WTC11 (cell line): ENCODE results near the gene CAMP.

Experiments used
- FOXJ3 ChIP-seq: sonication (generic); formaldehyde crosslinking; IDR thresholded peaks from 2 replicates; pipeline ENCODE4 v1.9.0; 2021; ENCODE audit warnings: missing genetic modification reagents, mild to moderate bottlenecking, borderline replicate concordance
- TF ChIP-seq, protein P1 (sequence below): fragments of 200-600 bp; IDR thresholded peaks from 2 replicates; pipeline ENCODE4 v1.8.0; 2022; ENCODE audit warnings: antibody characterized with exemption

DNA sequence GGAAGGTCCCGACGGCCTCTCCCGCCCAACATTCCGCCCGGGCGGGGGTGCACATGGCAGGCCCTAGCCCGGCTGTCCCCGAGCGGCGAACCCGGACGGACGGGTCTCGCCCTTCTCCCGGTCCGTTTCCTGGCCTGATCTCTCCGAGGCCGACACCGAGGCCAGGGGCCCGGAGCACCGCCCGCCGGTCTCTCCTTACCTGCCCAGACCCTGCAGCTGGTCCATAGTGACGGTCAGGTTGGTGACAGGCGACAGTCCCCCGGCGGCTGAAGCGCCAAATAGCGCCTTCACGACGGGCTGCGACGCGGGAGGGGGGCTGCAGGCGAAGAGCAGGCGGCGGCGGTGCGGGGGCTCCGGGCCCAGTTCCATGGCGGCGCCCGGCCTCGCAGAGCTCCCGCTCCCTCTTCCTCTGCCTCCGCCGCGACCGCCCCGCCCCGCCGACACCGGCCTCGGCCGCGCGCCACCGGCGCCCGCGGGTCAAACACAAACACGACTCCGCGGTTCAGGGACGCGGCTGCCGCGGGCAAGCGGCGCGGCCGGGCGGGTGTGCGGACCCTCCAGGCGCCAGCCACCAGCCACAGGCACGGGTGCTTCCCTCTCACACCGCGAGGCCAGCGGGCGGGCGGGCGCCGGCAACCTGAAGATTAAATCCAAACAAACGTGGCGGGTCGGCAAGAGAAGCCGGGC is 35.6 kb upstream of the CAMP start:
- TF ChIP-seq, protein P1, sequence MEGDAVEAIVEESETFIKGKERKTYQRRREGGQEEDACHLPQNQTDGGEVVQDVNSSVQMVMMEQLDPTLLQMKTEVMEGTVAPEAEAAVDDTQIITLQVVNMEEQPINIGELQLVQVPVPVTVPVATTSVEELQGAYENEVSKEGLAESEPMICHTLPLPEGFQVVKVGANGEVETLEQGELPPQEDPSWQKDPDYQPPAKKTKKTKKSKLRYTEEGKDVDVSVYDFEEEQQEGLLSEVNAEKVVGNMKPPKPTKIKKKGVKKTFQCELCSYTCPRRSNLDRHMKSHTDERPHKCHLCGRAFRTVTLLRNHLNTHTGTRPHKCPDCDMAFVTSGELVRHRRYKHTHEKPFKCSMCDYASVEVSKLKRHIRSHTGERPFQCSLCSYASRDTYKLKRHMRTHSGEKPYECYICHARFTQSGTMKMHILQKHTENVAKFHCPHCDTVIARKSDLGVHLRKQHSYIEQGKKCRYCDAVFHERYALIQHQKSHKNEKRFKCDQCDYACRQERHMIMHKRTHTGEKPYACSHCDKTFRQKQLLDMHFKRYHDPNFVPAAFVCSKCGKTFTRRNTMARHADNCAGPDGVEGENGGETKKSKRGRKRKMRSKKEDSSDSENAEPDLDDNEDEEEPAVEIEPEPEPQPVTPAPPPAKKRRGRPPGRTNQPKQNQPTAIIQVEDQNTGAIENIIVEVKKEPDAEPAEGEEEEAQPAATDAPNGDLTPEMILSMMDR = no peak
- TF ChIP-seq FOXJ3 (CRISPR knock-in tag) = no peak
